Gastrocnemius medialis (tissue), 4 donors: Measurements from ENCODE around the gene WDR37.

Source experiments
- CTCF ChIP-seq, 5 experiments: fragments of 450-650 bp in 3 of 5; fragments of 200-600 bp in 2 of 5; sonication (generic) in 2 of 5; IDR thresholded peaks in 4 of 5; conservative IDR thresholded peaks in 1 of 5; 1 replicate in 4 of 5; 2 replicates in 1 of 5; pipeline ENCODE4 v1.5.1; 2016 to 2019; ENCODE audit warnings: antibody characterized with exemption in 5 of 5, mild to moderate bottlenecking in 3 of 5, moderate library complexity in 3 of 5
- POLR2A ChIP-seq, 2 donors: fragments of 450-650 bp; IDR thresholded peaks; one replicate each; pipeline ENCODE4 v1.6.1; 2017; ENCODE audit warnings: antibody characterized with exemption in 2 of 2, mild to moderate bottlenecking in 2 of 2, moderate library complexity in 2 of 2

GRCh38 chr10:1096287-1096889, 40.2 kb downstream of the WDR37 start:
- TF ChIP-seq POLR2A (IDR thresholded peaks at IDR 0.05) (no peak), CTCF (IDR thresholded peaks at IDR 0.05 in 4 of 5, conservative IDR thresholded peaks at IDR 0.05 in 1 of 5) (no peak)
